HG03575 (cell line): Measurements from ENCODE around the gene KRT81.

ENCODE experiments used
- ATAC-seq: cut with Tn5 transposase; IDR thresholded peaks from one replicate; pipeline ENCODE4 v1.9.1; 2021; ENCODE audit not compliant: unreplicated experiment, insufficient number of reproducible peaks, low FRiP score; ENCODE audit errors: extremely low read depth

KRT81 gene

GRCh38 chr12:52279422-52280318 lies 11.7 kb downstream of the KRT81 start:
- no peak for ATAC-seq

GRCh38 chr12:52278575-52279421 lies 12.5 kb downstream of the KRT81 start:
- no peak for ATAC-seq

- ATAC-seq, result no peak
Measured at GRCh38 chr12:52277486-52278245, 13.7 kb downstream of the KRT81 start.

- no peak for ATAC-seq
Measured at GRCh38 chr12:52275686-52276085, 15.6 kb downstream of the KRT81 start.

GRCh38 chr12:52274521-52275120 lies 16.7 kb downstream of the KRT81 start, which contains the start of gene KRT86:
Gene KRT86 (plus strand): TSS chr12:52274645. CDS start chr12:52301917, 27,272 bp downstream.
- no peak for ATAC-seq

- ATAC-seq, result no peak
Measured at GRCh38 chr12:52271158-52271557, 20.2 kb downstream of the KRT81 start.

GRCh38 chr12:52270541-52271070 lies 20.7 kb downstream of the KRT81 start:
- no peak for ATAC-seq

- ATAC-seq, result no peak
Measured at GRCh38 chr12:52268212-52268611, 23.1 kb downstream of the KRT81 start.

GRCh38 chr12:52267699-52268098 lies 23.6 kb downstream of the KRT81 start:
- no peak for ATAC-seq

- no peak for ATAC-seq
Measured at GRCh38 chr12:52267266-52267665, 24.1 kb downstream of the KRT81 start.

- no peak for ATAC-seq
Measured at GRCh38 chr12:52266514-52266913, 24.8 kb downstream of the KRT81 start.

- ATAC-seq, result no peak
Measured at GRCh38 chr12:52264435-52264825, 26.9 kb downstream of the KRT81 start.

- no peak for ATAC-seq
Measured at GRCh38 chr12:52263761-52264434, 27.4 kb downstream of the KRT81 start.

- no peak for ATAC-seq
Measured at GRCh38 chr12:52262286-52262685, 29.0 kb downstream of the KRT81 start.

- no peak for ATAC-seq
Measured at GRCh38 chr12:52261208-52261484, 30.2 kb downstream of the KRT81 start.

- no peak for ATAC-seq
Measured at GRCh38 chr12:52260361-52261207, 30.8 kb downstream of the KRT81 start.

- no peak for ATAC-seq
Measured at GRCh38 chr12:52259657-52260243, 31.6 kb downstream of the KRT81 start.
